A549 (cell line): ENCODE data around the gene ADAMTS2. TPM values are rescaled to one million over a fixed set of nuclear protein-coding genes. Genes with fewer than 3 reads are reported as not detected.

ENCODE experiments used
- ATAC-seq, 2 experiments: fragments of 200-7000 bp in 1 of 2; fragments of >200 bp in 1 of 2; cut with Nextera tagmentation in 1 of 2; cut with Tn5 transposase in 1 of 2; 3 replicates each; pipeline versions ENCODE4 v1.8.0 to v1.9.1; 2018 to 2020; ENCODE audit warnings: mild to moderate bottlenecking in 1 of 2, moderate library complexity in 1 of 2
- CTCF ChIA-PET: fragments of 300-600 bp; sonication (Branson Sonifier 250); formaldehyde crosslinking; extraction: SDS; loops from one replicate; lab custom pipeline; 2021; ENCODE audit warnings: antibody characterized with exemption, inconsistent platforms; lab: Yijun Ruan, JAX
- POLR2A ChIA-PET: fragments of 350-600 bp; formaldehyde crosslinking; extraction: SDS; loops from one replicate; lab custom pipeline; 2021; ENCODE audit warnings: antibody characterized with exemption, inconsistent platforms; lab: Yijun Ruan, JAX
- DNase-seq, 2 experiments: peaks; one replicate each; pipeline versions ENCODE4 v3.0.0 to v3.0.0-alpha.2; 2011 to 2016; ENCODE audit warnings: low read depth in 1 of 2, low spot score in 1 of 2
- FAIRE-seq: peaks from 2 replicates; lab custom pipeline; 2011; peaks lifted over from hg19 to GRCh38; lab: Jason Lieb, UNC
- H3K27ac ChIP-seq, 2 experiments: fragments of >200 bp; sonication (Bioruptor Twin); formaldehyde crosslinking; 3 replicates each; pipeline ENCODE4 v1.5.1; 2016 to 2017
- H3K4me1 ChIP-seq: fragments of >200 bp; sonication (Bioruptor Twin); formaldehyde crosslinking; 3 replicates; pipeline ENCODE4 v1.6.1; 2016
- H3K4me2 ChIP-seq: fragments of >200 bp; sonication (Bioruptor Twin); formaldehyde crosslinking; 3 replicates; pipeline ENCODE4 v1.6.1; 2016
- H3K4me3 ChIP-seq: fragments of >200 bp; sonication (Bioruptor Twin); formaldehyde crosslinking; 3 replicates; pipeline ENCODE4 v1.5.1; 2016
- H3K9me3 ChIP-seq: fragments of >200 bp; sonication (Bioruptor Twin); formaldehyde crosslinking; 3 replicates; pipeline ENCODE4 v1.6.1; 2016
- FOSL2 ChIP-seq, 2 experiments: fragments of 450-650 bp in 1 of 2; fragments of >200 bp in 1 of 2; sonication (Bioruptor Twin) in 1 of 2; formaldehyde crosslinking; IDR thresholded peaks; 2 replicates each; pipeline versions ENCODE4 v1.5.0 to v1.6.1; 2016 to 2020; ENCODE audit warnings: mild to moderate bottlenecking in 1 of 2, moderate library complexity in 1 of 2
- FOXS1 ChIP-seq: fragments of 250-450 bp; sonication (Bioruptor Pico); IDR thresholded peaks from 2 replicates; pipeline ENCODE4 v1.5.0; 2020; ENCODE audit warnings: mild to moderate bottlenecking, moderate library complexity
- HEYL ChIP-seq: fragments of 250-450 bp; sonication (Bioruptor Pico); IDR thresholded peaks from 2 replicates; pipeline ENCODE4 v1.8.0; 2021; ENCODE audit warnings: mild to moderate bottlenecking, moderate library complexity
- HOXA7 ChIP-seq: fragments of 250-450 bp; sonication (Bioruptor Pico); IDR thresholded peaks from 2 replicates; pipeline ENCODE4 v1.5.0; 2020; ENCODE audit warnings: mild to moderate bottlenecking, moderate library complexity
- HOXB13 ChIP-seq: fragments of 250-450 bp; sonication (Bioruptor Pico); IDR thresholded peaks from 2 replicates; pipeline ENCODE4 v1.5.0; 2020; ENCODE audit warnings: low read depth, mild to moderate bottlenecking, moderate library complexity
- JUN ChIP-seq, 2 experiments: fragments of >200 bp; sonication (Bioruptor Twin); formaldehyde crosslinking; IDR thresholded peaks; 2 replicates in 1 of 2; 3 replicates in 1 of 2; pipeline ENCODE4 v1.6.1; 2016 to 2017
- KDM1A ChIP-seq: fragments of 200-600 bp; sonication (generic); IDR thresholded peaks from 2 replicates; pipeline ENCODE4 v1.6.1; 2016; ENCODE audit warnings: low read depth, mild to moderate bottlenecking
- KDM5A ChIP-seq: fragments of 200-600 bp; sonication (generic); IDR thresholded peaks from 2 replicates; pipeline ENCODE4 v1.6.1; 2016; ENCODE audit warnings: antibody characterized with exemption, mild to moderate bottlenecking
- MAFK ChIP-seq: fragments of 450-650 bp; IDR thresholded peaks from 2 replicates; pipeline ENCODE4 v1.6.1; 2014; ENCODE audit not compliant: partially characterized antibody
- PBX3 ChIP-seq: IDR thresholded peaks from 2 replicates; pipeline ENCODE4 v1.6.1; 2012
- RAD21 ChIP-seq, 2 experiments: fragments of >200 bp in 1 of 2; sonication (Bioruptor Twin) in 1 of 2; formaldehyde crosslinking in 1 of 2; IDR thresholded peaks in 1 of 2; conservative IDR thresholded peaks in 1 of 2; 2 replicates in 1 of 2; 3 replicates in 1 of 2; pipeline ENCODE4 v1.6.1; 2012 to 2018; ENCODE audit warnings: inconsistent platforms in 1 of 2
- TFCP2L1 ChIP-seq: fragments of 250-450 bp; sonication (Bioruptor Pico); IDR thresholded peaks from 2 replicates; pipeline ENCODE4 v1.5.0; 2021; ENCODE audit warnings: mild to moderate bottlenecking
- TP53 ChIP-seq: fragments of 250-450 bp; sonication (Bioruptor Pico); IDR thresholded peaks from 2 replicates; pipeline ENCODE4 v1.5.0; 2021; ENCODE audit warnings: mild to moderate bottlenecking, moderate library complexity
- ZC3H11A ChIP-seq: fragments of 450-650 bp; IDR thresholded peaks from 2 replicates; pipeline ENCODE4 v1.6.1; 2014; ENCODE audit warnings: antibody characterized with exemption, mild to moderate bottlenecking
- ZSCAN20 ChIP-seq: fragments of 250-450 bp; sonication (Bioruptor Pico); IDR thresholded peaks from 2 replicates; pipeline ENCODE4 v1.8.0; 2022; ENCODE audit warnings: mild to moderate bottlenecking, moderate library complexity
- WGBS: methylation state at CpG from one replicate; pipeline ENCODE4 v1.1.6; 2017; ENCODE audit errors: missing lambda C conversion rate; 5-methylcytosine and 5-hydroxymethylcytosine counted together
- polyA plus RNA-seq, 4 experiments: library from polyadenylated mRNA; depleted of rRNA in 3 of 4; stranded (reverse); fragments of >200 nt; fragmentation: RNase III in 1 of 4; extraction: RNeasy Plus Mini Kit Qiagen cat#74134 plus additional on column Dnase treatment in 1 of 4; gene quantifications; 2 replicates in 3 of 4; 3 replicates in 1 of 4; pipeline ENCODE4 v1.2.3, GENCODE V29; 2011 to 2017
- TF ChIP-seq, protein P1 (sequence below): fragments of 200-600 bp; sonication (generic); IDR thresholded peaks from 2 replicates; pipeline ENCODE4 v1.6.1; 2016; ENCODE audit warnings: antibody characterized with exemption, mild to moderate bottlenecking, moderate library complexity
- TF ChIP-seq, protein P2 (sequence below): fragments of 450-650 bp; IDR thresholded peaks from 2 replicates; pipeline ENCODE4 v1.6.1; 2014; ENCODE audit warnings: antibody characterized with exemption

The ADAMTS2 gene
- polyA plus RNA-seq, 2 of the 4 experiments (the other 2 are of a cell fraction), result not detected

- no peak overlapping the region for H3K27ac ChIP-seq
- WGBS, result 40% methylated on average over 10 of the region's 14 CpGs
- POLR2A ChIA-PET, result no interaction called here
- CTCF ChIA-PET, result interaction anchor here (1.3 kb wide), 1 partner anchor 8 kb away, joined by 3 read pairs; no protein-coding TSS in a partner anchor
- H3K4me1 ChIP-seq, result no peaks in the 10 kb centered on the region
- no peak overlapping the region for H3K4me2 ChIP-seq
- H3K4me3 ChIP-seq, result no peak overlapping the region
- no peak for FAIRE-seq
- peak; percentile 42 to 59; a peak in 4 of 6 replicates for ATAC-seq
- H3K9me3 ChIP-seq, result peaks cover 6% of the 10 kb centered on the region; the same call in 1 of the 3 replicates
- TF ChIP-seq HEYL (CRISPR knock-in tag) (no peak), RAD21 (conservative IDR thresholded peaks at IDR 0.05 in 1 of 2, IDR thresholded peaks at IDR 0.05 in 1 of 2) (no peak), PBX3 (no peak), ZSCAN20 (no peak), MAFK (no peak), JUN (IDR thresholded peaks at IDR 0.05) (no peak)
- TF ChIP-seq, all 56 proteins: peak for 0
- DNase-seq, result no peak
Observed at GRCh38 chr5:179279347-179280094, 65.7 kb downstream of the ADAMTS2 start.

DNA sequence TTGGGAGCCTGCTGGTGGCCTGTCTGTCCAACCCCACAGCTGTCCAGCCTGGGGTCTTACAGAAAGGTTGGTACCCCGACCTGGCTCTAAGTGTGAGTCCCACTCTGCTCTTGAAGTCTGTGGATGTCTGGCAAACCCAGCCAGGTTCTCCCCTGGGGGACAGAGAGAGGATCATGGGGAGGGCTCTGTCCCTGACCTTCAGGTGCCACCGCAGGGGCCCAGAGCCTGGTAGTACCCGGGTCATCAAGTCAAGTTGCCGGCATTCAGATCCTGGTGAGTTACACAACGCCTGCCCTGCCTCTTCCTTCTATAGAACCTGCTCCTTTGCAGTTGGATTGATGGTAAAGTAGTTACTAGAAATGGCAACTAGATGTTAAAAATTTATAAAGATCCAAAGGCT lies 66.7 kb downstream of the ADAMTS2 start:
- Histone ChIP-seq H3K27ac (no peak overlapping the region), H3K4me1 (no peaks in the 10 kb centered on the region), H3K9me3 (peaks cover 11% of the 10 kb centered on the region; the same call in 1 of the 3 replicates), H3K4me2 (no peak overlapping the region), H3K4me3 (no peak overlapping the region)
- WGBS, result 12% methylated on average over 4 of the region's 5 CpGs
- CTCF ChIA-PET, result interaction anchor here (1.3 kb wide), 1 partner anchor 9 kb away, joined by 3 read pairs; no protein-coding TSS in a partner anchor
- no peak for FAIRE-seq
- POLR2A ChIA-PET, result no interaction called here
- ATAC-seq, result peak in 1 of 2 experiments; percentile 45; a peak in 3 of 6 replicates
- no peak for DNase-seq
- TF ChIP-seq ZSCAN20 (no peak), ZC3H11A (no peak), KDM1A (no peak), KDM5A (no peak), FOXS1 (CRISPR knock-in tag) (no peak), TP53 (no peak), HEYL (CRISPR knock-in tag) (no peak), FOSL2 (IDR thresholded peaks at IDR 0.05) (no peak), FOSL2 (CRISPR knock-in tag; IDR thresholded peaks at IDR 0.05) (no peak), HOXA7 (CRISPR knock-in tag) (no peak), HOXB13 (CRISPR knock-in tag) (no peak), TFCP2L1 (CRISPR knock-in tag) (no peak), MAFK (no peak)
- TF ChIP-seq, protein P1, sequence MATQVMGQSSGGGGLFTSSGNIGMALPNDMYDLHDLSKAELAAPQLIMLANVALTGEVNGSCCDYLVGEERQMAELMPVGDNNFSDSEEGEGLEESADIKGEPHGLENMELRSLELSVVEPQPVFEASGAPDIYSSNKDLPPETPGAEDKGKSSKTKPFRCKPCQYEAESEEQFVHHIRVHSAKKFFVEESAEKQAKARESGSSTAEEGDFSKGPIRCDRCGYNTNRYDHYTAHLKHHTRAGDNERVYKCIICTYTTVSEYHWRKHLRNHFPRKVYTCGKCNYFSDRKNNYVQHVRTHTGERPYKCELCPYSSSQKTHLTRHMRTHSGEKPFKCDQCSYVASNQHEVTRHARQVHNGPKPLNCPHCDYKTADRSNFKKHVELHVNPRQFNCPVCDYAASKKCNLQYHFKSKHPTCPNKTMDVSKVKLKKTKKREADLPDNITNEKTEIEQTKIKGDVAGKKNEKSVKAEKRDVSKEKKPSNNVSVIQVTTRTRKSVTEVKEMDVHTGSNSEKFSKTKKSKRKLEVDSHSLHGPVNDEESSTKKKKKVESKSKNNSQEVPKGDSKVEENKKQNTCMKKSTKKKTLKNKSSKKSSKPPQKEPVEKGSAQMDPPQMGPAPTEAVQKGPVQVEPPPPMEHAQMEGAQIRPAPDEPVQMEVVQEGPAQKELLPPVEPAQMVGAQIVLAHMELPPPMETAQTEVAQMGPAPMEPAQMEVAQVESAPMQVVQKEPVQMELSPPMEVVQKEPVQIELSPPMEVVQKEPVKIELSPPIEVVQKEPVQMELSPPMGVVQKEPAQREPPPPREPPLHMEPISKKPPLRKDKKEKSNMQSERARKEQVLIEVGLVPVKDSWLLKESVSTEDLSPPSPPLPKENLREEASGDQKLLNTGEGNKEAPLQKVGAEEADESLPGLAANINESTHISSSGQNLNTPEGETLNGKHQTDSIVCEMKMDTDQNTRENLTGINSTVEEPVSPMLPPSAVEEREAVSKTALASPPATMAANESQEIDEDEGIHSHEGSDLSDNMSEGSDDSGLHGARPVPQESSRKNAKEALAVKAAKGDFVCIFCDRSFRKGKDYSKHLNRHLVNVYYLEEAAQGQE, result no peak
- TF ChIP-seq, protein P2, sequence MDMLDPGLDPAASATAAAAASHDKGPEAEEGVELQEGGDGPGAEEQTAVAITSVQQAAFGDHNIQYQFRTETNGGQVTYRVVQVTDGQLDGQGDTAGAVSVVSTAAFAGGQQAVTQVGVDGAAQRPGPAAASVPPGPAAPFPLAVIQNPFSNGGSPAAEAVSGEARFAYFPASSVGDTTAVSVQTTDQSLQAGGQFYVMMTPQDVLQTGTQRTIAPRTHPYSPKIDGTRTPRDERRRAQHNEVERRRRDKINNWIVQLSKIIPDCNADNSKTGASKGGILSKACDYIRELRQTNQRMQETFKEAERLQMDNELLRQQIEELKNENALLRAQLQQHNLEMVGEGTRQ, result no peak
